Activated CD4-positive, alpha-beta T cell treated with anti-CD3 and anti-CD28 coated beads, Interleukin-2, amount 10 ng/mL, durations not matched to agents 7 days and 5 days (primary cell): ENCODE data around the gene KAT8. TPM values are rescaled to one million over a fixed set of nuclear protein-coding genes. Genes with fewer than 3 reads are reported as not detected.
A peak's percentile ranks its signal among the peaks of the same experiment; 100 is the strongest.
"Not testable (repeated sequence)": the region's sequence is repeated elsewhere in the genome, so short reads cannot be mapped to it uniquely, and the experiment has no call there.

ENCODE experiments used
- CTCF ChIA-PET: fragments of 350-600 bp; sonication (Branson Sonifier 250); formaldehyde crosslinking; loops from one replicate; lab custom pipeline; 2021; ENCODE audit warnings: antibody characterized with exemption; lab: Charles Lee
- POLR2A ChIA-PET: fragments of 350-600 bp; sonication (Branson Sonifier 250); formaldehyde crosslinking; loops from one replicate; lab custom pipeline; 2021; ENCODE audit warnings: antibody characterized with exemption; lab: Charles Lee
- DNase-seq: peaks from one replicate; pipeline ENCODE4 v3.0.0-alpha.2; 2020
- H3K27ac Mint-ChIP-seq: one replicate; pipeline ENCODE4 v1.8.0; 2021; ENCODE audit warnings: mild to moderate bottlenecking, moderate library complexity, mixed read lengths
- H3K27me3 Mint-ChIP-seq: one replicate; pipeline ENCODE4 v1.8.0; 2021; ENCODE audit warnings: mixed read lengths
- H3K36me3 Mint-ChIP-seq: one replicate; pipeline ENCODE4 v1.8.0; 2021; ENCODE audit warnings: low read depth, mixed read lengths
- H3K4me1 Mint-ChIP-seq: one replicate; pipeline ENCODE4 v1.8.0; 2021; ENCODE audit warnings: mixed read lengths
- H3K4me3 Mint-ChIP-seq: one replicate; pipeline ENCODE4 v1.8.0; 2021; ENCODE audit warnings: mild to moderate bottlenecking, moderate library complexity, mixed read lengths
- H3K9me3 Mint-ChIP-seq: one replicate; pipeline ENCODE4 v1.8.0; 2021; ENCODE audit warnings: mixed read lengths
- total RNA-seq, 2 experiments: library from RNA; stranded (reverse); gene quantifications; one replicate each; pipeline ENCODE4 v1.2.3, GENCODE V29; 2021

KAT8 gene
- total RNA-seq, 2 experiments from 2014 or later: 63.4 to 67.7 TPM

- Mint-ChIP-seq H3K4me1 (peaks cover 16% of the 10 kb centered on the region), H3K27ac (no peak overlapping the region), H3K36me3 (no peaks in the 10 kb centered on the region), H3K27me3 (no peaks in the 10 kb centered on the region), H3K9me3 (no peaks in the 10 kb centered on the region), H3K4me3 (no peak overlapping the region)
- ChIA-PET POLR2A (no interaction called here), CTCF (interaction anchor here (0.6 kb wide), 1 partner anchor 19 kb away, joined by 3 read pairs; no protein-coding TSS in a partner anchor)
- DNase-seq: no peak
These were observed 21.4 kb downstream of the KAT8 start for GRCh38 chr16:31138621-31139578.

DNA sequence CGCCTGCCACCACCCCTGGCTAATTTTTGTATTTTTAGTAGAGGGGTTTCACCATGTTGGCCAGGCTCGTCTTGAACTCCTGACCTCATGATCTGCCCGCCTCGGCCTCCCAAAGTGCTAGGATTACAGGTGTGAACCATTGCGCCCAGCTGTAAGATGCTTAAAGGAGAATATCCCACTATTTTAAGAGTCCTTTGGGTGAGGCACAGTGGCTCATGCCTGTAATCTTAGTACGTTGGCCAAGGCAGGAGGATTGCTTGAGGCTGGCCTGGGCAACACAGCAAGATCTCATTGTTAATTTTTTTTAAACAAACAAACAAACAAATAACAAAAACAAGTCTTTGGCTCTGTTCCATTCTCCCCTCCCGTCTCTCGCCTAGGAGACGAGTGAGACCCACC lies 23.6 kb downstream of the KAT8 start:
- CTCF ChIA-PET: interaction anchor here (1.0 to 2.5 kb wide), 5 partner anchors 11 to 289 kb away, joined by 3 to 33 read pairs (median 5); partner anchors contain the start of genes HSD3B7 and KAT8
- H3K27me3 Mint-ChIP-seq, H3K9me3 Mint-ChIP-seq, H3K36me3 Mint-ChIP-seq, DNase-seq, POLR2A ChIA-PET, H3K4me3 Mint-ChIP-seq: not testable (repeated sequence)
- Mint-ChIP-seq H3K4me1 (peaks cover 24% of the 10 kb centered on the region), H3K27ac (peak overlapping the region; percentile 41)

DNA sequence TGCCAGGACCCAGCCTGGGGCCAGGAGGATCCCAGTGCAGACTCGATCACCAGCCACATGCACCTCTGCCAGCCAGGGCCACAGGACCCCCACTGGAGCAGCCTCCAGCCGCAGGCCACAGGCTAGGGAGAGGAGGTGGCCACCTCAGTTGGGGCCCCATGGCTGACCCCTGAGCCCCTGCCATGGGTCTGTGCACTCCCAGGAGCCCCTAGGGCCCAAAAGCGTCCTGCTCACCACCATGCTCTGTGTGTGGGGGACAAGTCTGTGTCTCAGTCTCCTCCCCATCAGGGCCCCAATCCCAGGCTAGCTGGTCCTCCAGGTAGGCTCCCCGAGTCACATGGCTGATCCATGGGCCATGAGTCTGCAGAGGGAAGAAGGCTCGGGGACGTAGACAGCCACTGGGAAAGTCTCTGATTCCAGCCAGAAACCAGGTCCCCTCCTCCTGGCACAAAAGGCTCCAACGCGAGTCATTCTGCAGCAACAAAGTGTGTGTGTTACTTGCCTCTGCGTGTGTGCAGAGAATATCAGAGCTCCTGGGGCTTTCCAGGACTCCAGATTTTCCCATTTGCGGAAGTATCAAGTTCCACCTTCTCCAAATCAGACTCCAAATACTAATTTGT lies 24.1 kb downstream of the KAT8 start:
- no peaks in the 10 kb centered on the region for H3K9me3 Mint-ChIP-seq
- no peaks in the 10 kb centered on the region for H3K36me3 Mint-ChIP-seq
- peaks cover 27% of the 10 kb centered on the region for H3K4me1 Mint-ChIP-seq
- H3K27ac Mint-ChIP-seq: peak overlapping the region; percentile 86
- CTCF ChIA-PET: interaction anchor here (0.6 to 3.0 kb wide), 57 partner anchors 10 to 727 kb away, joined by 3 to 47 read pairs (median 6); partner anchors contain the start of genes ARMC5, FUS, HSD3B7 and KAT8
- POLR2A ChIA-PET: interaction anchor here (0.5 to 1.9 kb wide), 4 partner anchors 14 to 266 kb away, joined by 4 to 9 read pairs (median 6); partner anchors contain the start of genes FUS and KAT8
- peaks cover 2% of the 10 kb centered on the region for H3K27me3 Mint-ChIP-seq
- H3K4me3 Mint-ChIP-seq: peak overlapping the region; percentile 69
- no peak for DNase-seq

- ChIA-PET CTCF (interaction anchor here (0.6 to 3.0 kb wide), 63 partner anchors 8 to 726 kb away, joined by 3 to 47 read pairs (median 5); partner anchors contain the start of genes ARMC5, BCKDK, FUS and HSD3B7), POLR2A (interaction anchor here (0.5 to 1.9 kb wide), 4 partner anchors 13 to 265 kb away, joined by 4 to 9 read pairs (median 6); partner anchors contain the start of genes FUS and KAT8)
- Mint-ChIP-seq H3K4me3 (peak overlapping the region; percentile 69), H3K36me3 (no peaks in the 10 kb centered on the region), H3K27ac (peak overlapping the region; percentile 86), H3K4me1 (peaks cover 27% of the 10 kb centered on the region), H3K9me3 (no peaks in the 10 kb centered on the region), H3K27me3 (peaks cover 2% of the 10 kb centered on the region)
- DNase-seq: peak; percentile 98
These were observed 24.9 kb downstream of the KAT8 start for GRCh38 chr16:31142109-31143010.

DNA sequence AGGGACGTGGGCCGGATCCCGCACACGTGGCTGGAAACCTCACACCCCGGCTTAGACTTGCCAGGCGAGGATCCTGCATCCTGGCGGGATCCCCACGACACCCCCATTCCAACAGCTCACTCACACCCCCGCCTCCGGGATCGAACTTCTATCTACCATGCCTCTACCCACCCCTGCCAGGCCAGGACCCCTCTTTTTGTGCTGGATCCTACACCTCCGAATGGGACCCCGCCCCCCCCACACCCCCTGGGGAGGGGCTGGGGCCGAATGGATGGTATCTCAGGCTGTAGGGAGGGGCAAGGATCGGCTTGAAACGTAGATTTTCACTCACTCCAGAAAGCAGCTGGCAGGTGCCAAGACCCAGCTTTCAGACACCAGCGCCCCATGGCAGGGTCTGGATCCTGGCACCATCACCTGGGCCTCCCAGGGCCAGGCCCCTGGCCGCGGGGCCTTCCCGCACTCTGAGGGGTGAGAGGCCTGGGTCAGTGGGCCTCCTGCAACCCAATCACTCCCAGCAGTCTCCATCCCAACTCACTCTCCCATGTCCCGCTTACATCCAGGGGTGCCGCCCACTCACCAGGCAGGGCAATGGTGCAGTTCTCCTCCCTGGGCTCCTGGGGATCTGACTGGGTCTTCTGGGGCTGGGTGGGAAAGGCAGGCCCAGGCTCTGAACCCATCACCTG lies 25.7 kb downstream of the KAT8 start:
- Mint-ChIP-seq H3K4me3 (peak overlapping the region; percentile 52), H3K9me3 (no peaks in the 10 kb centered on the region), H3K27me3 (peaks cover 9% of the 10 kb centered on the region), H3K36me3 (no peaks in the 10 kb centered on the region), H3K27ac (peak overlapping the region; percentile 87), H3K4me1 (peaks cover 30% of the 10 kb centered on the region)
- ChIA-PET POLR2A (interaction anchor here (1.4 to 1.9 kb wide), 2 partner anchors 26 to 37 kb away, joined by 5 to 9 read pairs; partner anchors contain the start of genes FUS and KAT8), CTCF (interaction anchor here (0.7 to 3.0 kb wide), 54 partner anchors 9 to 316 kb away, joined by 3 to 47 read pairs (median 7); partner anchors contain the start of genes ARMC5, BCKDK, FUS and HSD3B7)
- no peak for DNase-seq

- H3K4me1 Mint-ChIP-seq: peaks cover 30% of the 10 kb centered on the region
These were observed 26.3 kb downstream of the KAT8 start for GRCh38 chr16:31143694-31144148.

GRCh38 chr16:31144418-31144817 lies 27.0 kb downstream of the KAT8 start:
- Mint-ChIP-seq H3K27ac (peak overlapping the region; percentile 87), H3K4me1 (peaks cover 30% of the 10 kb centered on the region)
- H3K4me3 Mint-ChIP-seq, DNase-seq, H3K36me3 Mint-ChIP-seq, H3K27me3 Mint-ChIP-seq, H3K9me3 Mint-ChIP-seq: not testable (repeated sequence)
- CTCF ChIA-PET: interaction anchor here (0.6 to 3.0 kb wide), 5 partner anchors 13 to 160 kb away, joined by 3 to 47 read pairs (median 20); partner anchors contain the start of gene HSD3B7
- POLR2A ChIA-PET: interaction anchor here (0.6 kb wide), 1 partner anchor 27 kb away, joined by 3 read pairs; the partner anchor contains the start of gene KAT8

More at GRCh38 chr16:31143694-31144148, 26.3 kb downstream of the KAT8 start:
- H3K4me3 Mint-ChIP-seq: peak overlapping the region; percentile 52
- peaks cover 9% of the 10 kb centered on the region for H3K27me3 Mint-ChIP-seq
- H3K9me3 Mint-ChIP-seq: no peaks in the 10 kb centered on the region
- H3K36me3 Mint-ChIP-seq: no peaks in the 10 kb centered on the region
- ChIA-PET POLR2A (interaction anchor here (0.6 kb wide), 1 partner anchor 26 kb away, joined by 3 read pairs; the partner anchor contains the start of gene KAT8), CTCF (interaction anchor here (0.6 to 3.0 kb wide), 9 partner anchors 9 to 159 kb away, joined by 3 to 47 read pairs (median 10); partner anchors contain the start of genes FUS, HSD3B7 and KAT8)
- DNase-seq: no peak
- H3K27ac Mint-ChIP-seq: peak overlapping the region; percentile 87

GRCh38 chr16:31145398-31145990 lies 28.0 kb downstream of the KAT8 start:
- DNase-seq: no peak
- Mint-ChIP-seq H3K4me1 (peaks cover 32% of the 10 kb centered on the region), H3K36me3 (no peaks in the 10 kb centered on the region), H3K4me3 (no peak overlapping the region), H3K9me3 (no peaks in the 10 kb centered on the region), H3K27me3 (peaks cover 9% of the 10 kb centered on the region), H3K27ac (no peak overlapping the region)
- CTCF ChIA-PET: interaction anchor here (0.6 to 2.1 kb wide), 6 partner anchors 11 to 161 kb away, joined by 3 to 9 read pairs (median 4); partner anchors contain the start of gene HSD3B7
- POLR2A ChIA-PET: no interaction called here

GRCh38 chr16:31147574-31147973 lies 30.1 kb downstream of the KAT8 start:
- DNase-seq: no peak
- peaks cover 9% of the 10 kb centered on the region for H3K27me3 Mint-ChIP-seq
- CTCF ChIA-PET: interaction anchor here (0.9 kb wide), 1 partner anchor 30 kb away, joined by 3 read pairs; the partner anchor contains the start of gene KAT8
- POLR2A ChIA-PET: no interaction called here
- no peaks in the 10 kb centered on the region for H3K9me3 Mint-ChIP-seq
- H3K36me3 Mint-ChIP-seq: no peaks in the 10 kb centered on the region
- H3K4me3 Mint-ChIP-seq: no peak overlapping the region
- no peak overlapping the region for H3K27ac Mint-ChIP-seq
- peaks cover 22% of the 10 kb centered on the region for H3K4me1 Mint-ChIP-seq

DNA sequence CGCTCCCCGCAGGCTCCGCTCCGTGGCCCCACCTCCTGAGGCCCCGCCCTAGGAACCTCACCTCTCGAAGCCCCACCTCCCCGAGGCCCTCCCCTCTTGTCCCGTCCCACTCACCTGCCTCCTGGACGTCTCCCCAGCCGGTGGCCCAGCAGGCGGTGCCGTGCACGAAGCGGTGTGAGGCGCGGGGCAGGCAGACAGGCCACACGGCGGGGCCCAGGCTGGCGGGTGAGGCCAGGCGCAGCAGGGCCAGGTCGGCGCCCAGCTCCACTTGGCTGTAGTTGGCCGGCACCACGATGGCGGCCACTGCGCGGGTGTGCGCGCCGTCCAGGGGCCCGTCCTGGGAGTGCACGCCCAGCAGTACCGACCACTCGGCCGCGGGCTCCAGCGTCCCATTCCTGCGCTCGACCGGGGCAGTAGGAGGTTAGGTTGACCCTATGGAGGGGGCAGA lies 30.8 kb downstream of the KAT8 start:
- Mint-ChIP-seq H3K27ac (no peak overlapping the region), H3K4me1 (peaks cover 22% of the 10 kb centered on the region), H3K27me3 (peaks cover 9% of the 10 kb centered on the region), H3K36me3 (no peaks in the 10 kb centered on the region), H3K9me3 (no peaks in the 10 kb centered on the region), H3K4me3 (no peak overlapping the region)
- ChIA-PET CTCF (interaction anchor here (0.9 kb wide), 1 partner anchor 31 kb away, joined by 3 read pairs; the partner anchor contains the start of gene KAT8), POLR2A (no interaction called here)
- DNase-seq: no peak
